ENCODE measurements around the gene ZNF326. TPM values are rescaled to one million over a fixed set of nuclear protein-coding genes. Genes with fewer than 3 reads are reported as not detected.

Gene ZNF326
- 10 to 100 TPM; 35.5 to 46.2 TPM for total RNA-seq
- 33.4 to 38.1 reads per million in 2 donors for total RNA-seq

GRCh38 chr1:89994805-89995597 is at the start of gene ZNF326:
TSS of gene ZNF326 (plus strand) at chr1:89995110. CDS start at chr1:89995258, 148 bp downstream.
- Mint-ChIP-seq H3K4me1 (peaks cover 28% of the 10 kb centered on the region), H3K27me3 (peaks cover 12% of the 10 kb centered on the region), H3K27ac (peak within 1 kb of the TSS; percentile 96), H3K36me3 (ENCODE audit: low read depth) (peaks cover 2% of the 10 kb centered on the region), H3K4me3 (peak within 1 kb of the TSS; percentile 97)
- ATAC-seq: peak; percentile 97
- H3K9me3 ChIP-seq (ENCODE audit: control insufficient read depth, low read length, poor library complexity, severe bottlenecking): no peaks in the 10 kb centered on the region
- DNase-seq: peak; percentile 93 to 96 (median 95)

- peaks cover 2% of the 10 kb centered on the region for H3K4me1 Mint-ChIP-seq
- H3K4me3 Mint-ChIP-seq: no peak overlapping the region
- H3K27me3 Mint-ChIP-seq: no peaks in the 10 kb centered on the region
- no peak for ATAC-seq
- H3K36me3 Mint-ChIP-seq (ENCODE audit: low read depth): no peaks in the 10 kb centered on the region
- DNase-seq: no peak
- H3K27ac Mint-ChIP-seq: no peak overlapping the region
- H3K9me3 ChIP-seq (ENCODE audit: control insufficient read depth, low read length, poor library complexity, severe bottlenecking): no peaks in the 10 kb centered on the region
These were observed 48.9 kb upstream of the ZNF326 start for GRCh38 chr1:89945852-89946476.

GRCh38 chr1:89946532-89946931 is 48.4 kb upstream of the ZNF326 start:
- Mint-ChIP-seq H3K4me1 (peaks cover 2% of the 10 kb centered on the region), H3K27ac (no peak overlapping the region), H3K27me3 (no peaks in the 10 kb centered on the region), H3K4me3 (no peak overlapping the region), H3K36me3 (ENCODE audit: low read depth) (no peaks in the 10 kb centered on the region)
- ATAC-seq (no peak), DNase-seq (no peak)
- H3K9me3 ChIP-seq (ENCODE audit: control insufficient read depth, low read length, poor library complexity, severe bottlenecking): no peaks in the 10 kb centered on the region

- H3K4me1 Mint-ChIP-seq: peaks cover 6% of the 10 kb centered on the region
- no peak overlapping the region for H3K4me3 Mint-ChIP-seq
- ATAC-seq (no peak), DNase-seq (no peak)
- no peaks in the 10 kb centered on the region for H3K36me3 Mint-ChIP-seq (ENCODE audit: low read depth)
- H3K27ac Mint-ChIP-seq: no peak overlapping the region
- no peaks in the 10 kb centered on the region for H3K9me3 ChIP-seq (ENCODE audit: control insufficient read depth, low read length, poor library complexity, severe bottlenecking)
- no peaks in the 10 kb centered on the region for H3K27me3 Mint-ChIP-seq
These were observed 46.1 kb upstream of the ZNF326 start for GRCh38 chr1:89948722-89949345.

GRCh38 chr1:89949991-89950624 is 44.8 kb upstream of the ZNF326 start:
- ATAC-seq: no peak
- Mint-ChIP-seq H3K36me3 (ENCODE audit: low read depth) (no peaks in the 10 kb centered on the region), H3K4me3 (no peak overlapping the region)

GRCh38 chr1:89950703-89951102 is 44.2 kb upstream of the ZNF326 start:
- H3K27ac Mint-ChIP-seq: no peak overlapping the region
- H3K9me3 ChIP-seq (ENCODE audit: control insufficient read depth, low read length, poor library complexity, severe bottlenecking): no peaks in the 10 kb centered on the region
- H3K4me3 Mint-ChIP-seq: no peak overlapping the region
- no peaks in the 10 kb centered on the region for H3K27me3 Mint-ChIP-seq
- DNase-seq (no peak), ATAC-seq (no peak)
- H3K36me3 Mint-ChIP-seq (ENCODE audit: low read depth): peaks cover 2% of the 10 kb centered on the region
- peaks cover 10% of the 10 kb centered on the region for H3K4me1 Mint-ChIP-seq

More at GRCh38 chr1:89949991-89950624, 44.8 kb upstream of the ZNF326 start:
- Mint-ChIP-seq H3K4me1 (peaks cover 8% of the 10 kb centered on the region), H3K27ac (no peak overlapping the region), H3K27me3 (no peaks in the 10 kb centered on the region)
- DNase-seq: no peak
- H3K9me3 ChIP-seq (ENCODE audit: control insufficient read depth, low read length, poor library complexity, severe bottlenecking): no peaks in the 10 kb centered on the region

GRCh38 chr1:89951766-89952604 is 42.9 kb upstream of the ZNF326 start:
- Mint-ChIP-seq H3K4me3 (no peak overlapping the region), H3K36me3 (ENCODE audit: low read depth) (peaks cover 2% of the 10 kb centered on the region), H3K27ac (no peak overlapping the region), H3K27me3 (no peaks in the 10 kb centered on the region), H3K4me1 (peaks cover 9% of the 10 kb centered on the region)
- H3K9me3 ChIP-seq (ENCODE audit: control insufficient read depth, low read length, poor library complexity, severe bottlenecking): no peaks in the 10 kb centered on the region
- DNase-seq: no peak
- no peak for ATAC-seq

GRCh38 chr1:89952605-89953130 is 42.2 kb upstream of the ZNF326 start:
- no peak for ATAC-seq
- H3K9me3 ChIP-seq (ENCODE audit: control insufficient read depth, low read length, poor library complexity, severe bottlenecking): no peaks in the 10 kb centered on the region
- Mint-ChIP-seq H3K4me1 (peaks cover 13% of the 10 kb centered on the region), H3K27ac (no peak overlapping the region), H3K27me3 (no peaks in the 10 kb centered on the region), H3K36me3 (ENCODE audit: low read depth) (peaks cover 2% of the 10 kb centered on the region), H3K4me3 (no peak overlapping the region)
- DNase-seq: no peak

GRCh38 chr1:89953131-89953626 is 41.7 kb upstream of the ZNF326 start:
- ATAC-seq: peak; percentile 68
- H3K27me3 Mint-ChIP-seq: peaks cover 4% of the 10 kb centered on the region
- peak overlapping the region; percentile 37 for H3K27ac Mint-ChIP-seq
- H3K36me3 Mint-ChIP-seq (ENCODE audit: low read depth): peaks cover 5% of the 10 kb centered on the region
- no peak for DNase-seq
- H3K4me1 Mint-ChIP-seq: peaks cover 15% of the 10 kb centered on the region
- H3K9me3 ChIP-seq (ENCODE audit: control insufficient read depth, low read length, poor library complexity, severe bottlenecking): no peaks in the 10 kb centered on the region
- no peak overlapping the region for H3K4me3 Mint-ChIP-seq

GRCh38 chr1:89953929-89954328 is 41.0 kb upstream of the ZNF326 start:
- H3K27ac Mint-ChIP-seq: peak overlapping the region; percentile 37
- H3K4me3 Mint-ChIP-seq: no peak overlapping the region

GRCh38 chr1:89954401-89954800 is 40.5 kb upstream of the ZNF326 start:
- H3K9me3 ChIP-seq (ENCODE audit: control insufficient read depth, low read length, poor library complexity, severe bottlenecking): no peaks in the 10 kb centered on the region
- Mint-ChIP-seq H3K4me1 (peaks cover 18% of the 10 kb centered on the region), H3K27me3 (peaks cover 9% of the 10 kb centered on the region), H3K36me3 (ENCODE audit: low read depth) (peaks cover 7% of the 10 kb centered on the region), H3K27ac (peak overlapping the region; percentile 37), H3K4me3 (no peak overlapping the region)
- ATAC-seq: no peak
- no peak for DNase-seq

More at GRCh38 chr1:89953929-89954328, 41.0 kb upstream of the ZNF326 start:
- Mint-ChIP-seq H3K4me1 (peaks cover 18% of the 10 kb centered on the region), H3K27me3 (peaks cover 9% of the 10 kb centered on the region), H3K36me3 (ENCODE audit: low read depth) (peaks cover 7% of the 10 kb centered on the region)
- H3K9me3 ChIP-seq (ENCODE audit: control insufficient read depth, low read length, poor library complexity, severe bottlenecking): no peaks in the 10 kb centered on the region
- DNase-seq (no peak), ATAC-seq (no peak)

Data from T-helper 17 cell (primary cell).